SK-N-SH treated with all-trans-retinoic acid at 6 μM for 48 hours (cell line): ENCODE data around the gene MR1.

Experiments used
- CREB5 ChIP-seq: fragments of 250-450 bp; sonication (Bioruptor Pico); IDR thresholded peaks from 2 replicates; pipeline ENCODE4 v1.5.1; 2020; ENCODE audit warnings: low read depth, mild to moderate bottlenecking, moderate library complexity
- ISL1 ChIP-seq: fragments of 250-450 bp; sonication (Bioruptor Pico); IDR thresholded peaks from 2 replicates; pipeline ENCODE4 v2.1.2; 2022; ENCODE audit warnings: mild to moderate bottlenecking, moderate library complexity
- OSR1 ChIP-seq: fragments of 250-450 bp; sonication (Bioruptor Pico); IDR thresholded peaks from 2 replicates; pipeline ENCODE4 v1.8.0; 2022; ENCODE audit warnings: moderate library complexity, mild to moderate bottlenecking, inconsistent platforms
- SNAI2 ChIP-seq: fragments of 250-450 bp; sonication (Bioruptor Pico); IDR thresholded peaks from 2 replicates; pipeline ENCODE4 v1.5.0; 2020; ENCODE audit warnings: mild to moderate bottlenecking, moderate library complexity
- ZFP30 ChIP-seq: fragments of 450-650 bp; formaldehyde crosslinking; IDR thresholded peaks from 2 replicates; pipeline ENCODE4 v1.5.0; 2022; ENCODE audit warnings: mild to moderate bottlenecking, moderate library complexity

DNA sequence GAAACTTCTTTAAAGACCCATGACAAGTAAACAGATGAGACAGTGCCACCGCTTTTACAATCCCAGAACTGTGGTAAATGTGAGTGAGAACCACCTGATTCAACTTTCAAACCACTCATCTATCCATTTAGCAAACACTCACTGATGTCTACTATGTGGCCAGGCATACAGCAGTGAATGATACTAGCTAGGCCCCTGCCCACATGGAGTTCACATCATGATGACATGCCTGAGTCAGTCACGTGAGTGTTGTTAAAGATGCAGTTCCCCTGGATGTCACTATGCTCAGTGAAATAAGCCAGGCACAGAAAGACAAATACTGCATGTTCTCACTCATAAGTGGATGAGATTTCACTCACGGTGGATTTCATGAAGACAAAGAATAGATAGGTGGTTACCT, 39.5 kb upstream of the MR1 start:
- TF ChIP-seq CREB5 (CRISPR knock-in tag), result no peak
- TF ChIP-seq ZFP30, result no peak
- no peak for TF ChIP-seq ISL1
- no peak for TF ChIP-seq OSR1 (CRISPR knock-in tag)
- TF ChIP-seq SNAI2 (CRISPR knock-in tag), result no peak
